GM12878 (cell line): ENCODE measurements around the gene RTP1. TPM values are rescaled to one million over a fixed set of nuclear protein-coding genes. Genes with fewer than 3 reads are reported as not detected.

ENCODE experiments used
- ATAC-seq: fragments of 200-7000 bp; cut with Tn5 transposase; 3 replicates; pipeline ENCODE4 v1.9.1; 2020; ENCODE audit warnings: mild to moderate bottlenecking, moderate library complexity
- BruUV-seq: library from RNA; stranded (reverse); fragments of 400-500 nt; replicated peaks from 2 replicates; lab custom pipeline; 2021; lab: Mats Ljungman, UMichigan
- CTCF ChIA-PET: fragments of 300-600 bp; sonication (Branson Sonifier 250); formaldehyde crosslinking; extraction: SDS; loops from one replicate; lab custom pipeline; 2021; ENCODE audit warnings: inconsistent platforms; lab: Yijun Ruan, JAX
- POLR2A ChIA-PET: fragments of 350-600 bp; formaldehyde crosslinking; extraction: SDS; loops from one replicate; lab custom pipeline; 2021; ENCODE audit warnings: inconsistent platforms; lab: Charles Lee
- RAD21 ChIA-PET: fragments of 300-600 bp; sonication (Branson Sonifier 250); formaldehyde crosslinking; loops from one replicate; lab custom pipeline; 2023; ENCODE audit warnings: antibody characterized with exemption; ENCODE audit not compliant: unreplicated experiment; lab: Charles Lee
- SMC1A ChIA-PET: fragments of 300-600 bp; sonication (Branson Sonifier 250); formaldehyde crosslinking; loops from one replicate; lab custom pipeline; 2023; ENCODE audit not compliant: unreplicated experiment, uncharacterized antibody; lab: Charles Lee
- DNase-seq: peaks from one replicate; pipeline ENCODE4 v3.0.0-alpha.2; 2011; ENCODE audit warnings: low read depth, low spot score
- FAIRE-seq: peaks from 3 replicates; lab custom pipeline; 2011; peaks lifted over from hg19 to GRCh38; lab: Jason Lieb, UNC
- H2AFZ ChIP-seq: 2 replicates; pipeline ENCODE4 v1.6.0; 2011; ENCODE audit warnings: low read depth, low read length, control low read depth; ENCODE audit not compliant: control insufficient read depth
- H3K27ac ChIP-seq: 2 replicates; pipeline ENCODE4 v1.5.1; 2011; ENCODE audit warnings: control low read depth; ENCODE audit not compliant: control insufficient read depth, insufficient read depth
- H3K27me3 ChIP-seq, 2 experiments: replicated peaks in 1 of 2; 2 replicates each; pipeline versions ENCODE4 v1.6.0 to v1.6.1; 2011; ENCODE audit warnings: low read length in 1 of 2; ENCODE audit not compliant: control insufficient read depth in 2 of 2, insufficient read depth in 2 of 2
- H3K36me3 ChIP-seq, 2 experiments: 2 replicates each; pipeline ENCODE4 v1.5.1; 2011; ENCODE audit warnings: low read length in 1 of 2; ENCODE audit not compliant: control insufficient read depth in 2 of 2, insufficient read depth in 2 of 2
- H3K4me1 ChIP-seq: 2 replicates; pipeline ENCODE4 v1.6.1; 2011; ENCODE audit warnings: mild to moderate bottlenecking, low read length, moderate library complexity, mixed read lengths; ENCODE audit not compliant: control insufficient read depth, insufficient read depth
- H3K4me2 ChIP-seq: 2 replicates; pipeline ENCODE4 v1.6.0; 2011; ENCODE audit warnings: control low read depth; ENCODE audit not compliant: control insufficient read depth, insufficient read depth
- H3K4me3 ChIP-seq: fragments of 200-600 bp; sonication (generic); 2 replicates; pipeline ENCODE4 v1.5.1; 2016
- H3K79me2 ChIP-seq: 2 replicates; pipeline ENCODE4 v1.6.0; 2011; ENCODE audit warnings: low read length; ENCODE audit not compliant: control insufficient read depth, insufficient read depth
- H3K9ac ChIP-seq: 2 replicates; pipeline ENCODE4 v1.8.0; 2011; ENCODE audit warnings: low read length, control low read depth, mixed read lengths; ENCODE audit not compliant: control insufficient read depth, insufficient read depth
- H3K9me3 ChIP-seq: replicated peaks from 3 replicates; pipeline ENCODE4 v1.5.1; 2011; ENCODE audit warnings: mild to moderate bottlenecking, low read length; ENCODE audit not compliant: control insufficient read depth, insufficient read depth
- H4K20me1 ChIP-seq: 2 replicates; pipeline ENCODE4 v1.6.0; 2011; ENCODE audit not compliant: control insufficient read depth, insufficient read depth
- E4F1 ChIP-seq: fragments of 450-650 bp; IDR thresholded peaks from 2 replicates; pipeline ENCODE4 v1.6.1; 2018; ENCODE audit warnings: borderline replicate concordance, mild to moderate bottlenecking; ENCODE audit not compliant: partially characterized antibody
- ZNF592 ChIP-seq: fragments of 450-650 bp; IDR thresholded peaks from 2 replicates; pipeline ENCODE4 v1.6.1; 2017; ENCODE audit warnings: mild to moderate bottlenecking, moderate library complexity
- WGBS: methylation state at CpG from one replicate; pipeline ENCODE4 v1.1.6; 2016; ENCODE audit warnings: low lambda C conversion rate; ENCODE audit not compliant: insufficient replicate concordance, insufficient coverage; ENCODE audit errors: missing lambda C conversion rate; 5-methylcytosine and 5-hydroxymethylcytosine counted together
- in situ Hi-C: fragments of 300-500 bp; cut with MboI; formaldehyde crosslinking; loops from 9 replicates; pipeline ENCODE4 v1.14.3; 2018; ENCODE audit warnings: mixed read lengths
- intact Hi-C: fragments of 100-400 bp; cut with micrococcal nuclease; formaldehyde crosslinking; loops from one replicate; pipeline ENCODE4 v1.14.2; 2022; ENCODE audit not compliant: unreplicated experiment
- polyA plus RNA-seq, 11 experiments: library from polyadenylated mRNA; depleted of rRNA in 4 of 11; unstranded in 6 of 11; stranded (reverse) in 5 of 11; fragments of >200 nt; fragmentation: Nextera tagmentation in 4 of 11; fragmentation: Illumina TruSeq in 1 of 11; extraction: Ambion mirVana in 4 of 11; extraction: Trizol in 1 of 11; gene quantifications; 1 replicate in 1 of 11; 2 replicates in 10 of 11; pipeline versions ENCODE4 v1.2.1 to v1.2.3, GENCODE V29; 2011 to 2016; ENCODE audit warnings: inconsistent platforms in 2 of 11, missing spikeins in 2 of 11, low read depth in 1 of 11
- total RNA-seq, 4 experiments: library from RNA; depleted of rRNA in 3 of 4; stranded (reverse); fragments of >200 nt in 3 of 4; fragmentation: Illumina TruSeq in 1 of 4; extraction: Trizol in 1 of 4; gene quantifications; 2 replicates each; pipeline versions ENCODE4 v1.2.1 to v1.2.3, GENCODE V29; 2013 to 2021
- TF ChIP-seq, protein P1 (sequence below): fragments of 450-650 bp; IDR thresholded peaks from 2 replicates; pipeline ENCODE4 v1.6.1; 2017; ENCODE audit warnings: mild to moderate bottlenecking, low read depth, inconsistent platforms; ENCODE audit not compliant: poor library complexity, severe bottlenecking

Gene RTP1
- total and polyA plus RNA-seq, 10 of the 15 experiments (the other 5 are each of a cell fraction or from before 2014, with no cell fraction given) = not detected

- TF ChIP-seq E4F1 (no peak), ZNF592 (no peak)
- TF ChIP-seq, protein P1, sequence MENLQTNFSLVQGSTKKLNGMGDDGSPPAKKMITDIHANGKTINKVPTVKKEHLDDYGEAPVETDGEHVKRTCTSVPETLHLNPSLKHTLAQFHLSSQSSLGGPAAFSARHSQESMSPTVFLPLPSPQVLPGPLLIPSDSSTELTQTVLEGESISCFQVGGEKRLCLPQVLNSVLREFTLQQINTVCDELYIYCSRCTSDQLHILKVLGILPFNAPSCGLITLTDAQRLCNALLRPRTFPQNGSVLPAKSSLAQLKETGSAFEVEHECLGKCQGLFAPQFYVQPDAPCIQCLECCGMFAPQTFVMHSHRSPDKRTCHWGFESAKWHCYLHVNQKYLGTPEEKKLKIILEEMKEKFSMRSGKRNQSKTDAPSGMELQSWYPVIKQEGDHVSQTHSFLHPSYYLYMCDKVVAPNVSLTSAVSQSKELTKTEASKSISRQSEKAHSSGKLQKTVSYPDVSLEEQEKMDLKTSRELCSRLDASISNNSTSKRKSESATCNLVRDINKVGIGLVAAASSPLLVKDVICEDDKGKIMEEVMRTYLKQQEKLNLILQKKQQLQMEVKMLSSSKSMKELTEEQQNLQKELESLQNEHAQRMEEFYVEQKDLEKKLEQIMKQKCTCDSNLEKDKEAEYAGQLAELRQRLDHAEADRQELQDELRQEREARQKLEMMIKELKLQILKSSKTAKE = no peak
- intact Hi-C loops (loop anchor here (1.0 kb wide), 2 partner anchors 37 to 301 kb away; no protein-coding TSS in a partner anchor), in situ Hi-C loops (no loop called here)
- 75% methylated on average over 7 of the region's 7 CpGs for WGBS
- H3K36me3 ChIP-seq = no peaks in the 10 kb centered on the region
- ChIA-PET SMC1A (interaction anchor here (0.9 to 5.9 kb wide), 18 partner anchors 8 to 306 kb away, joined by 3 to 81 read pairs (median 4); partner anchors contain the start of gene RPL39L), CTCF (interaction anchor here (0.6 to 7.0 kb wide), 27 partner anchors 10 to 535 kb away, joined by 3 to 160 read pairs (median 6); partner anchors contain the start of gene RPL39L), RAD21 (interaction anchor here (0.7 to 6.0 kb wide), 11 partner anchors 11 to 303 kb away, joined by 3 to 53 read pairs (median 7); partner anchors contain the start of gene RPL39L), POLR2A (interaction anchor here (0.5 kb wide), 1 partner anchor 25 kb away, joined by 3 read pairs; no protein-coding TSS in a partner anchor)
- H4K20me1 ChIP-seq = no peaks in the 10 kb centered on the region
- H3K79me2 ChIP-seq = no peaks in the 10 kb centered on the region
- H3K9ac ChIP-seq = no peak overlapping the region
- no TSS peak for BruUV-seq
- no peak overlapping the region for H3K4me3 ChIP-seq
- H3K9me3 ChIP-seq = peaks cover 5% of the 10 kb centered on the region; the same call in 2 of the 3 replicates
- H3K4me2 ChIP-seq = no peak overlapping the region
- ATAC-seq = no peak; the same call in 2 of the 3 replicates
- H2AFZ ChIP-seq = 0 out of 2 replicates have a peak overlapping the region, but pooled peaks have one; percentile 7
- H3K27ac ChIP-seq = no peak overlapping the region
- H3K4me1 ChIP-seq = no peaks in the 10 kb centered on the region; the same call in 1 of the 2 replicates
- DNase-seq = no peak
- no peak for FAIRE-seq
- no peaks in the 10 kb centered on the region; a peak in 1 of 4 replicates for H3K27me3 ChIP-seq
Measured at GRCh38 chr3:187150186-187150585, 47.1 kb upstream of the RTP1 start.
